SK-N-SH (cell line): ENCODE data around the gene OPRM1. TPM values are rescaled to one million over a fixed set of nuclear protein-coding genes. Genes with fewer than 3 reads are reported as not detected.

Experiments
- CTCF ChIA-PET: fragments of 300-600, 350-600 bp; formaldehyde crosslinking; extraction: SDS; loops from one replicate; lab custom pipeline; 2021; lab: Yijun Ruan, JAX
- POLR2A ChIA-PET: fragments of 350-600 bp; sonication (Branson Sonifier 250); formaldehyde crosslinking; extraction: SDS; loops from one replicate; lab custom pipeline; 2020; ENCODE audit warnings: antibody characterized with exemption, inconsistent platforms; lab: Yijun Ruan, JAX
- DNase-seq: peaks from one replicate; pipeline ENCODE4 v3.0.0; 2012
- H2AFZ ChIP-seq: fragments of 200-600 bp; sonication (generic); 2 replicates; pipeline ENCODE4 v1.8.1; 2016; ENCODE audit warnings: antibody characterized with exemption, mild to moderate bottlenecking, low read depth
- H3F3A ChIP-seq: fragments of 200-600 bp; sonication (generic); replicated peaks from 2 replicates; pipeline ENCODE3; 2016; ENCODE audit warnings: antibody characterized with exemption, mild to moderate bottlenecking; ENCODE audit not compliant: insufficient read depth
- H3K27ac ChIP-seq, 2 experiments: fragments of 200-500 bp in 1 of 2; fragments of 200-600 bp in 1 of 2; sonication (Bioruptor generic) in 1 of 2; sonication (generic), shearing (Covaris generic) in 1 of 2; 2 replicates each; pipeline versions ENCODE4 v1.5.1 to v1.6.1; 2014 to 2016; ENCODE audit warnings: low read depth in 2 of 2, inconsistent platforms in 1 of 2, low read length in 1 of 2, mild to moderate bottlenecking in 1 of 2, mixed read lengths in 1 of 2
- H3K27me3 ChIP-seq: fragments of 200-600 bp; sonication (generic), shearing (Covaris generic); 2 replicates; pipeline ENCODE4 v1.6.1; 2016; ENCODE audit warnings: mixed run types; ENCODE audit not compliant: insufficient read depth
- H3K36me3 ChIP-seq, 2 experiments: fragments of 200-500 bp in 1 of 2; fragments of 200-600 bp in 1 of 2; sonication (Bioruptor generic) in 1 of 2; sonication (generic) in 1 of 2; replicated peaks in 1 of 2; 2 replicates each; pipeline versions ENCODE3 to v1.5.1; 2014 to 2016; ENCODE audit warnings: low read length in 1 of 2, mild to moderate bottlenecking in 1 of 2; ENCODE audit not compliant: insufficient read depth in 2 of 2, control insufficient read depth in 1 of 2
- H3K4me1 ChIP-seq, 2 experiments: fragments of 200-500 bp in 1 of 2; fragments of 200-600 bp in 1 of 2; sonication (Bioruptor generic) in 1 of 2; sonication (generic), shearing (Covaris generic) in 1 of 2; 2 replicates each; pipeline versions ENCODE4 v1.5.1 to v1.6.1; 2014 to 2016; ENCODE audit warnings: low read depth in 1 of 2, low read length in 1 of 2, mixed run types in 1 of 2; ENCODE audit not compliant: insufficient read depth in 2 of 2, control insufficient read depth in 1 of 2
- H3K4me2 ChIP-seq: fragments of 200-600 bp; sonication (generic), shearing (Covaris generic); 2 replicates; pipeline ENCODE4 v1.6.1; 2017; ENCODE audit warnings: mixed run types
- H3K4me3 ChIP-seq, 2 experiments: fragments of 200-500 bp in 1 of 2; fragments of 200-600 bp in 1 of 2; sonication (Bioruptor generic) in 1 of 2; sonication (generic), shearing (Covaris generic) in 1 of 2; 2 replicates each; pipeline versions ENCODE4 v1.5.1 to v1.8.1; 2014 to 2016; ENCODE audit warnings: low read depth in 2 of 2, inconsistent platforms in 1 of 2, low read length in 1 of 2, mild to moderate bottlenecking in 1 of 2, mixed read lengths in 1 of 2, moderate library complexity in 1 of 2
- H3K79me2 ChIP-seq: fragments of 200-600 bp; sonication (generic); 2 replicates; pipeline ENCODE4 v1.8.1; 2017; ENCODE audit warnings: mild to moderate bottlenecking; ENCODE audit not compliant: insufficient read depth
- H3K9ac ChIP-seq: fragments of 200-600 bp; sonication (generic); 2 replicates; pipeline ENCODE4 v1.6.1; 2017; ENCODE audit warnings: mixed run types
- H3K9me2 ChIP-seq: fragments of 200-600 bp; sonication (generic); 2 replicates; pipeline ENCODE4 v1.6.1; 2017; ENCODE audit warnings: mixed run types
- H3K9me3 ChIP-seq: fragments of 200-600 bp; sonication (generic); 2 replicates; pipeline ENCODE4 v1.6.1; 2017; ENCODE audit warnings: mixed run types, mild to moderate bottlenecking, moderate library complexity
- H4K20me1 ChIP-seq: fragments of 200-600 bp; sonication (generic); 2 replicates; pipeline ENCODE4 v1.6.1; 2017; ENCODE audit warnings: mild to moderate bottlenecking, mixed run types; ENCODE audit not compliant: insufficient read depth
- CHD2 ChIP-seq: fragments of 150-350 bp; IDR thresholded peaks from 2 replicates; pipeline ENCODE4 v1.6.1; 2018; ENCODE audit warnings: low read length; ENCODE audit not compliant: partially characterized antibody
- ELF1 ChIP-seq: IDR thresholded peaks from 2 replicates; pipeline ENCODE4 v1.4.0; 2012
- FOXM1 ChIP-seq: IDR thresholded peaks from 2 replicates; pipeline ENCODE4 v1.4.0; 2012; ENCODE audit warnings: low read depth, mild to moderate bottlenecking
- GABPA ChIP-seq: IDR thresholded peaks from 2 replicates; pipeline ENCODE4 v1.4.0; 2012; ENCODE audit warnings: low read depth, mild to moderate bottlenecking
- GATA2 ChIP-seq: sonication (generic); formaldehyde crosslinking; IDR thresholded peaks from 2 replicates; pipeline ENCODE4 v1.5.0; 2020; ENCODE audit warnings: mild to moderate bottlenecking, missing genetic modification reagents
- MAX ChIP-seq: IDR thresholded peaks from 2 replicates; pipeline ENCODE4 v1.4.0; 2012; ENCODE audit warnings: low read depth
- MXI1 ChIP-seq: IDR thresholded peaks from 2 replicates; pipeline ENCODE4 v1.6.1; 2012; ENCODE audit warnings: mild to moderate bottlenecking, low read depth, low read length, improper control_type of control experiment
- NFIC ChIP-seq: IDR thresholded peaks from 2 replicates; pipeline ENCODE4 v1.4.0; 2012; ENCODE audit warnings: borderline replicate concordance
- NRF1 ChIP-seq: IDR thresholded peaks from 2 replicates; pipeline ENCODE4 v1.6.1; 2012; ENCODE audit warnings: low read depth, mild to moderate bottlenecking, low read length
- POLR2AphosphoS5 ChIP-seq: IDR thresholded peaks from 2 replicates; pipeline ENCODE4 v1.6.1; 2012; ENCODE audit warnings: low read depth, low read length
- RAD21 ChIP-seq: IDR thresholded peaks from 2 replicates; pipeline ENCODE4 v1.6.1; 2012; ENCODE audit warnings: mild to moderate bottlenecking, low read length
- RCOR1 ChIP-seq: fragments of 150-350 bp; IDR thresholded peaks from 2 replicates; pipeline ENCODE4 v1.6.1; 2017; ENCODE audit warnings: antibody characterized with exemption, low read length
- RXRA ChIP-seq: IDR thresholded peaks from 2 replicates; pipeline ENCODE4 v1.4.0; 2012; ENCODE audit warnings: low read depth, mild to moderate bottlenecking, borderline replicate concordance
- SMC3 ChIP-seq: IDR thresholded peaks from 2 replicates; pipeline ENCODE4 v1.6.1; 2012; ENCODE audit warnings: low read depth, low read length, improper control_type of control experiment
- TAF1 ChIP-seq: IDR thresholded peaks from 2 replicates; pipeline ENCODE4 v1.6.1; 2012; ENCODE audit warnings: low read depth, mild to moderate bottlenecking, low read length, moderate library complexity, borderline replicate concordance
- TCF12 ChIP-seq: IDR thresholded peaks from 2 replicates; pipeline ENCODE4 v1.4.0; 2012
- YY1 ChIP-seq: IDR thresholded peaks from 2 replicates; pipeline ENCODE4 v1.4.0; 2012; ENCODE audit warnings: low read depth, mild to moderate bottlenecking
- WGBS: methylation state at CpG from one replicate; pipeline ENCODE4 v1.1.6; 2017; ENCODE audit warnings: low lambda C conversion rate; 5-methylcytosine and 5-hydroxymethylcytosine counted together
- polyA plus RNA-seq, 3 experiments: library from polyadenylated mRNA; depleted of rRNA; stranded (reverse); fragments of >200 nt; gene quantifications; 2 replicates each; pipeline ENCODE4 v1.2.3, GENCODE V29; 2012
- TF ChIP-seq, protein P1 (sequence below): IDR thresholded peaks from 2 replicates; pipeline ENCODE4; 2012
- TF ChIP-seq, protein P2 (sequence below): IDR thresholded peaks from 2 replicates; pipeline ENCODE4 v1.6.1; 2012; ENCODE audit warnings: mild to moderate bottlenecking, low read depth, low read length, moderate library complexity

The OPRM1 gene
- polyA plus RNA-seq, 1 of the 3 experiments (the other 2 are of a cell fraction): 0.15 TPM

DNA sequence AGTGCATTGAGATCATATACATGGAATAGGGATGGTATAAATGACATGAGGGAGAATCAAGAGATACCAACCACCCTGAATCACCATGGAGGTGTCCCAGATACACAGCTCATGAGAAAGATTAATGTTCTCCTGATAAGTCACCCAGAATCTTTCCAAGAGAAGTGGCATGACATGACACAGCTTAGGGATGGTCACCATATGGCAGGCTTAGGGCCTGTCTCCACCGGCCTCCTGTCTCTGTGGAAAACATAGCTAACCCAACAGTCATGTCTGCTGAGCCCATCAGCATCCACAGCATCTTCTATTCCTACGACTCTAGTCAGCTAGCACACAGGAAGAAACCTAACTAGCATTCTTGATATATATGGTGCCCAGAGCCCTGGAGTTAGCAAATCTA is 184.3 kb downstream of the OPRM1 start:
- WGBS: 54% methylated on average over 2 of the region's 2 CpGs
- ChIA-PET CTCF (no interaction called here), POLR2A (no interaction called here)

GRCh38 chr6:154226461-154226860 is 187.4 kb downstream of the OPRM1 start:
- no peaks in the 10 kb centered on the region for H3K9me2 ChIP-seq
- H3K36me3 ChIP-seq: no peaks in the 10 kb centered on the region
- 54% methylated on average over 3 of the region's 3 CpGs for WGBS
- no peaks in the 10 kb centered on the region for H3K27me3 ChIP-seq
- H2AFZ ChIP-seq: no peak overlapping the region
- no peaks in the 10 kb centered on the region for H4K20me1 ChIP-seq
- H3F3A ChIP-seq: no peaks in the 10 kb centered on the region
- no peak for DNase-seq
- H3K9ac ChIP-seq: no peak overlapping the region
- no peaks in the 10 kb centered on the region for H3K9me3 ChIP-seq
- no peak overlapping the region for H3K27ac ChIP-seq
- no peaks in the 10 kb centered on the region for H3K79me2 ChIP-seq
- CTCF ChIA-PET: no interaction called here
- TF ChIP-seq MAX (no peak), RXRA (no peak), YY1 (no peak), ELF1 (no peak), MXI1 (no peak), GABPA (no peak), RCOR1 (no peak), SMC3 (no peak)
- POLR2A ChIA-PET: no interaction called here
- H3K4me2 ChIP-seq: no peak overlapping the region
- no peaks in the 10 kb centered on the region for H3K4me1 ChIP-seq
- no peak overlapping the region for H3K4me3 ChIP-seq

More for the DNA sequence above, 184.3 kb downstream of the OPRM1 start:
- Histone ChIP-seq H3K4me1 (no peaks in the 10 kb centered on the region), H3K9ac (no peak overlapping the region), H2AFZ (no peak overlapping the region), H4K20me1 (no peaks in the 10 kb centered on the region), H3K27me3 (no peaks in the 10 kb centered on the region), H3K36me3 (no peaks in the 10 kb centered on the region), H3K9me2 (no peaks in the 10 kb centered on the region), H3K4me3 (no peak overlapping the region), H3K4me2 (no peak overlapping the region), H3K79me2 (no peaks in the 10 kb centered on the region), H3K27ac (no peak overlapping the region), H3F3A (no peaks in the 10 kb centered on the region), H3K9me3 (no peaks in the 10 kb centered on the region)
- DNase-seq: no peak
- TF ChIP-seq ELF1 (no peak), MXI1 (no peak), TAF1 (no peak)

DNA sequence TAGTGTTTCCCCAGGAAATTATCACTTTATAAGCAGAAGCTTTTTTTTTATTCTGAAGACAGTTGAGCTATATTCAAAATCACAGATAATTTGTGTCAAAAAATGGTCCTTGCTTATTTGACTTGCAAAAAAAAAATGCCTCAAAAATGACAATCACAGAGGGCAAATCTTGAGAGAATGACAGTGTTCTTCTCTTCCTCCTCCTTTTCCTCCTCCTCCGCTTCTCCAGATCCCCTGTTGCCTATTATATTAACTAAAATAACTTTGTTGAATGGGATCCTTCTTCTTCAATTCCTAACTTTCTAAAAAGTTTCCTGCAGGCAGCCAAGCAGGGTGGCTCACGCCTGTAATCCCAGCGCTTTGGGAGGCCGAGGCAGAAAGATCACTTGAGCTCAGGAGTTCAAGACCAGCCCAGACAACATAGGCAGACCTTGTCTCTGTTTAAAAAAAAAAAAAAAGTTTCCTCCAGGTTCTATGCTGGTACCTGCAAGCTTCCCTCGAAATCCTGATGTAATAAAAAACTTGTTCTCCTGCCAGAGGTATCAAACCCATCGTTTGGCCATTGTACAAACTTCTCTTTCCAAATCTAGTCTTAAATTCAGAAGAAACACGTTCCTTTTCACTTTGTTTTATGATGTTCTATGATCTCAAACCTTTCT is 189.0 kb downstream of the OPRM1 start:
- no peak overlapping the region for H3K9ac ChIP-seq
- H3K27ac ChIP-seq: no peak overlapping the region
- POLR2A ChIA-PET: no interaction called here
- no peaks in the 10 kb centered on the region for H3K27me3 ChIP-seq
- H3F3A ChIP-seq: no peaks in the 10 kb centered on the region
- H4K20me1 ChIP-seq: no peaks in the 10 kb centered on the region
- 66% methylated on average over 7 of the region's 7 CpGs for WGBS
- no peaks in the 10 kb centered on the region for H3K36me3 ChIP-seq
- H3K4me2 ChIP-seq: no peak overlapping the region
- CTCF ChIA-PET: no interaction called here
- no peaks in the 10 kb centered on the region for H3K79me2 ChIP-seq
- H3K9me2 ChIP-seq: no peaks in the 10 kb centered on the region
- H3K4me1 ChIP-seq: no peaks in the 10 kb centered on the region
- H2AFZ ChIP-seq: no peak overlapping the region
- no peak overlapping the region for H3K4me3 ChIP-seq
- no peaks in the 10 kb centered on the region for H3K9me3 ChIP-seq
- no peak for DNase-seq
- TF ChIP-seq POLR2AphosphoS5: no peak
- TF ChIP-seq, protein P1, sequence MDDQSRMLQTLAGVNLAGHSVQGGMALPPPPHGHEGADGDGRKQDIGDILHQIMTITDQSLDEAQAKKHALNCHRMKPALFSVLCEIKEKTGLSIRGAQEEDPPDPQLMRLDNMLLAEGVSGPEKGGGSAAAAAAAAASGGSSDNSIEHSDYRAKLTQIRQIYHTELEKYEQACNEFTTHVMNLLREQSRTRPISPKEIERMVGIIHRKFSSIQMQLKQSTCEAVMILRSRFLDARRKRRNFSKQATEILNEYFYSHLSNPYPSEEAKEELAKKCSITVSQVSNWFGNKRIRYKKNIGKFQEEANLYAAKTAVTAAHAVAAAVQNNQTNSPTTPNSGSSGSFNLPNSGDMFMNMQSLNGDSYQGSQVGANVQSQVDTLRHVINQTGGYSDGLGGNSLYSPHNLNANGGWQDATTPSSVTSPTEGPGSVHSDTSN: no peak
- no peak for TF ChIP-seq GABPA
- no peak for TF ChIP-seq NRF1
- no peak for TF ChIP-seq ELF1
- TF ChIP-seq FOXM1: no peak
- TF ChIP-seq, protein P2, sequence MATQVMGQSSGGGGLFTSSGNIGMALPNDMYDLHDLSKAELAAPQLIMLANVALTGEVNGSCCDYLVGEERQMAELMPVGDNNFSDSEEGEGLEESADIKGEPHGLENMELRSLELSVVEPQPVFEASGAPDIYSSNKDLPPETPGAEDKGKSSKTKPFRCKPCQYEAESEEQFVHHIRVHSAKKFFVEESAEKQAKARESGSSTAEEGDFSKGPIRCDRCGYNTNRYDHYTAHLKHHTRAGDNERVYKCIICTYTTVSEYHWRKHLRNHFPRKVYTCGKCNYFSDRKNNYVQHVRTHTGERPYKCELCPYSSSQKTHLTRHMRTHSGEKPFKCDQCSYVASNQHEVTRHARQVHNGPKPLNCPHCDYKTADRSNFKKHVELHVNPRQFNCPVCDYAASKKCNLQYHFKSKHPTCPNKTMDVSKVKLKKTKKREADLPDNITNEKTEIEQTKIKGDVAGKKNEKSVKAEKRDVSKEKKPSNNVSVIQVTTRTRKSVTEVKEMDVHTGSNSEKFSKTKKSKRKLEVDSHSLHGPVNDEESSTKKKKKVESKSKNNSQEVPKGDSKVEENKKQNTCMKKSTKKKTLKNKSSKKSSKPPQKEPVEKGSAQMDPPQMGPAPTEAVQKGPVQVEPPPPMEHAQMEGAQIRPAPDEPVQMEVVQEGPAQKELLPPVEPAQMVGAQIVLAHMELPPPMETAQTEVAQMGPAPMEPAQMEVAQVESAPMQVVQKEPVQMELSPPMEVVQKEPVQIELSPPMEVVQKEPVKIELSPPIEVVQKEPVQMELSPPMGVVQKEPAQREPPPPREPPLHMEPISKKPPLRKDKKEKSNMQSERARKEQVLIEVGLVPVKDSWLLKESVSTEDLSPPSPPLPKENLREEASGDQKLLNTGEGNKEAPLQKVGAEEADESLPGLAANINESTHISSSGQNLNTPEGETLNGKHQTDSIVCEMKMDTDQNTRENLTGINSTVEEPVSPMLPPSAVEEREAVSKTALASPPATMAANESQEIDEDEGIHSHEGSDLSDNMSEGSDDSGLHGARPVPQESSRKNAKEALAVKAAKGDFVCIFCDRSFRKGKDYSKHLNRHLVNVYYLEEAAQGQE: no peak
- TF ChIP-seq TAF1: no peak
- TF ChIP-seq GATA2: no peak
- TF ChIP-seq RAD21: no peak
- TF ChIP-seq SMC3: no peak
- no peak for TF ChIP-seq YY1
- no peak for TF ChIP-seq TCF12
- TF ChIP-seq CHD2: no peak
- no peak for TF ChIP-seq NFIC
